NCI-H1105 (cell line): Measurements from ENCODE around the gene IL4I1.
"Not testable (repeated sequence)": the region's sequence is repeated elsewhere in the genome, so short reads cannot be mapped to it uniquely, and the experiment has no call there.

ENCODE experiments used
- DNase-seq: peaks from one replicate; lab custom pipeline; 2025; lab: John Stamatoyannopoulos, UW

The IL4I1 gene

GRCh38 chr19:49896863-49897621, at the start of gene IL4I1:
Gene IL4I1, minus strand, starts transcription at chr19:49896887. Its CDS starts 727 bp downstream, at chr19:49896160.
- DNase-seq = no peak

- no peak for DNase-seq
These were observed 49.7 kb upstream of the IL4I1 start for GRCh38 chr19:49946415-49946814.

GRCh38 chr19:49944567-49944966, 47.9 kb upstream of the IL4I1 start:
- not testable (repeated sequence) for DNase-seq

GRCh38 chr19:49940482-49940791, 43.8 kb upstream of the IL4I1 start:
- no peak for DNase-seq

GRCh38 chr19:49939721-49940481, 43.2 kb upstream of the IL4I1 start:
- no peak for DNase-seq

- DNase-seq = no peak
These were observed 42.0 kb upstream of the IL4I1 start for GRCh38 chr19:49938662-49939061.

- DNase-seq = peak; percentile 65
These were observed 41.2 kb upstream of the IL4I1 start for GRCh38 chr19:49937750-49938381.

- DNase-seq = no peak
These were observed 39.9 kb upstream of the IL4I1 start for GRCh38 chr19:49936549-49936948.

- DNase-seq = no peak
These were observed 37.0 kb upstream of the IL4I1 start for GRCh38 chr19:49933643-49934042.

- DNase-seq = no peak
These were observed 36.0 kb upstream of the IL4I1 start for GRCh38 chr19:49932731-49933131.

- DNase-seq = no peak
These were observed 35.4 kb upstream of the IL4I1 start for GRCh38 chr19:49932041-49932451.

- no peak for DNase-seq
These were observed 34.8 kb upstream of the IL4I1 start for GRCh38 chr19:49931293-49932040.

- no peak for DNase-seq
These were observed 33.9 kb upstream of the IL4I1 start for GRCh38 chr19:49930483-49931011.

- peak; percentile 96 for DNase-seq
These were observed 33.2 kb upstream of the IL4I1 start for GRCh38 chr19:49929611-49930482.

- DNase-seq = peak; percentile 93
These were observed 32.5 kb upstream of the IL4I1 start, which contains the start of the genes ATF5 and NUP62 for GRCh38 chr19:49929121-49929610. Gene ATF5, plus strand, starts transcription at chr19:49929205. Its CDS starts 1,646 bp downstream, at chr19:49930851. Gene NUP62, minus strand, starts transcription at chr19:49929504. Its CDS starts 19,697 bp downstream, at chr19:49909807.

GRCh38 chr19:49927526-49928264, 31.0 kb upstream of the IL4I1 start:
- DNase-seq = no peak

- no peak for DNase-seq
These were observed 29.8 kb upstream of the IL4I1 start for GRCh38 chr19:49926515-49926914.

- DNase-seq = no peak
These were observed 28.8 kb upstream of the IL4I1 start for GRCh38 chr19:49925486-49925885.

GRCh38 chr19:49924881-49925210, 28.2 kb upstream of the IL4I1 start:
- not testable (repeated sequence) for DNase-seq
